Fibroblast of mammary gland (primary cell): ENCODE measurements around the gene TMEM131.

Experiments
- DNase-seq: peaks from one replicate; pipeline ENCODE4 v3.0.0-alpha.2; 2010; ENCODE audit warnings: low read depth
- H3K4me3 ChIP-seq: 2 replicates; pipeline ENCODE4 v1.5.1; 2011; ENCODE audit warnings: low read depth, mild to moderate bottlenecking, low read length, moderate library complexity; ENCODE audit not compliant: control insufficient read depth
- CTCF ChIP-seq: conservative IDR thresholded peaks from 2 replicates; pipeline ENCODE4 v1.5.1; 2011; ENCODE audit warnings: low read depth, low read length, inconsistent platforms; ENCODE audit not compliant: control insufficient read depth, insufficient read depth

Gene TMEM131

GRCh38 chr2:97981961-97982360, 13.8 kb downstream of the TMEM131 start:
- DNase-seq, result no peak
- H3K4me3 ChIP-seq, result no peak overlapping the region
- TF ChIP-seq CTCF, result no peak

GRCh38 chr2:97979904-97980303, 15.8 kb downstream of the TMEM131 start:
- H3K4me3 ChIP-seq, result no peak overlapping the region
- no peak for DNase-seq
- TF ChIP-seq CTCF, result no peak

- TF ChIP-seq CTCF, result no peak
- DNase-seq, result no peak
- no peak overlapping the region for H3K4me3 ChIP-seq
Measured at GRCh38 chr2:97974471-97974870, 21.3 kb downstream of the TMEM131 start.

GRCh38 chr2:97970293-97971060, 25.3 kb downstream of the TMEM131 start:
- no peak overlapping the region for H3K4me3 ChIP-seq
- no peak for TF ChIP-seq CTCF
- DNase-seq, result no peak

- DNase-seq, result peak; percentile 32
- TF ChIP-seq CTCF, result no peak
- no peak overlapping the region for H3K4me3 ChIP-seq
Measured at GRCh38 chr2:97969081-97970067, 26.4 kb downstream of the TMEM131 start.

GRCh38 chr2:97967931-97968627, 27.7 kb downstream of the TMEM131 start:
- DNase-seq, result no peak
- no peak overlapping the region for H3K4me3 ChIP-seq
- TF ChIP-seq CTCF, result no peak
